K562 (cell line): Measurements from ENCODE around the gene SLTM. TPM values are rescaled to one million over a fixed set of nuclear protein-coding genes. Genes with fewer than 3 reads are reported as not detected.

Source experiments
- ARID3A ChIP-seq: IDR thresholded peaks from 2 replicates; pipeline ENCODE4 v1.6.1; 2012; ENCODE audit warnings: low read depth, low read length, improper control_type of control experiment, borderline replicate concordance
- BHLHE40 ChIP-seq: IDR thresholded peaks from 2 replicates; pipeline ENCODE4 v1.6.1; 2011; ENCODE audit warnings: low read length, improper control_type of control experiment
- KLF16 ChIP-seq: IDR thresholded peaks from 2 replicates; pipeline ENCODE4 v1.6.1; 2016; ENCODE audit warnings: antibody characterized with exemption
- NR2F6 ChIP-seq: fragments of 450-650 bp; formaldehyde crosslinking; IDR thresholded peaks from 2 replicates; pipeline ENCODE4 v1.4.0; 2020; ENCODE audit warnings: mild to moderate bottlenecking
- NRF1 ChIP-seq, 2 experiments: fragments of 450-650 bp; IDR thresholded peaks in 1 of 2; conservative IDR thresholded peaks in 1 of 2; 2 replicates each; pipeline ENCODE4 v1.6.1; 2014; ENCODE audit warnings: mild to moderate bottlenecking in 2 of 2
- PHTF2 ChIP-seq: fragments of 250-450 bp; sonication (Bioruptor Pico); IDR thresholded peaks from 2 replicates; pipeline ENCODE4 v1.5.0; 2021; ENCODE audit warnings: mild to moderate bottlenecking
- RBM15 ChIP-seq: fragments of 200-400 bp; formaldehyde crosslinking; IDR thresholded peaks from 2 replicates; pipeline ENCODE4 v1.6.1; 2018; ENCODE audit warnings: mild to moderate bottlenecking, low read length, moderate library complexity; ENCODE audit not compliant: insufficient read depth
- TEAD4 ChIP-seq, 2 experiments: sonication (generic) in 1 of 2; formaldehyde crosslinking in 1 of 2; IDR thresholded peaks; 2 replicates each; pipeline versions ENCODE4 v1.6.1 to v1.8.0; 2012 to 2022; ENCODE audit warnings: borderline replicate concordance in 1 of 2, inconsistent platforms in 1 of 2, low read length in 1 of 2, mild to moderate bottlenecking in 1 of 2, missing genetic modification reagents in 1 of 2
- TFAP4 ChIP-seq: sonication (generic); formaldehyde crosslinking; IDR thresholded peaks from 2 replicates; pipeline ENCODE4 v1.8.0; 2022; ENCODE audit warnings: missing genetic modification reagents, mild to moderate bottlenecking, moderate library complexity, borderline replicate concordance
- ZBED1 ChIP-seq: IDR thresholded peaks from 2 replicates; pipeline ENCODE4 v1.6.1; 2014
- ZNF592 ChIP-seq: fragments of 450-650 bp; IDR thresholded peaks from 2 replicates; pipeline ENCODE4 v1.6.1; 2017; ENCODE audit warnings: antibody characterized with exemption, mild to moderate bottlenecking
- ZNF609 ChIP-seq: sonication (generic); formaldehyde crosslinking; IDR thresholded peaks from 2 replicates; pipeline ENCODE4 v1.8.1; 2023; ENCODE audit warnings: missing genetic modification reagents, mild to moderate bottlenecking, borderline replicate concordance
- ZNF785 ChIP-seq: fragments of 250-450 bp; sonication (Bioruptor Pico); IDR thresholded peaks from 2 replicates; pipeline ENCODE4 v1.4.0; 2020; ENCODE audit warnings: mild to moderate bottlenecking
- polyA plus RNA-seq, 8 experiments: library from polyadenylated mRNA; depleted of rRNA in 4 of 8; stranded (reverse) in 5 of 8; unstranded in 3 of 8; fragments of >200 nt; fragmentation: Nextera tagmentation in 2 of 8; fragmentation: Illumina TruSeq in 1 of 8; extraction: Ambion mirVana in 2 of 8; extraction: Trizol in 1 of 8; gene quantifications; 2 replicates each; pipeline versions ENCODE4 v1.2.1 to v1.2.3, GENCODE V29; 2011 to 2014; ENCODE audit warnings: inconsistent platforms in 1 of 8, missing spikeins in 1 of 8
- total RNA-seq, 7 experiments: library from RNA; depleted of rRNA in 6 of 7; stranded (reverse); fragments of >200 nt in 6 of 7; fragmentation: Illumina TruSeq in 2 of 7; extraction: Trizol in 2 of 7; gene quantifications; 2 replicates each; pipeline versions ENCODE4 v1.2.1 to v1.2.3, GENCODE V29; 2011 to 2021; ENCODE audit warnings: low replicate concordance in 1 of 7

Gene SLTM
- total and polyA plus RNA-seq, 9 of the 15 experiments (the other 6 are each of a cell fraction or from before 2014, with no cell fraction given) = 39.5 to 163 (median 102) TPM

- TF ChIP-seq ZNF592 (peak; percentile 59; the same call in 1 of the 2 replicates), ZNF785 (CRISPR knock-in tag) (no peak), RBM15 (no peak), ARID3A (0 out of 2 replicates have a peak, but pooled peaks have one; percentile 18), NR2F6 (CRISPR knock-in tag) (no peak; the same call in 1 of the 2 replicates), TFAP4 (CRISPR knock-in tag) (0 out of 2 replicates have a peak, but pooled peaks have one; percentile 27), BHLHE40 (no peak), PHTF2 (CRISPR knock-in tag) (no peak), ZNF609 (CRISPR knock-in tag) (no peak), TEAD4 (IDR thresholded peaks at IDR 0.05; ENCODE audit: low read length) (peak; percentile 42), TEAD4 (CRISPR knock-in tag; IDR thresholded peaks at IDR 0.05; ENCODE audit: borderline replicate concordance) (no peak), NRF1 (conservative IDR thresholded peaks at IDR 0.05 in 1 of 2, IDR thresholded peaks at IDR 0.05 in 1 of 2) (peak; percentile 96 to 97), ZBED1 (0 out of 2 replicates have a peak, but pooled peaks have one; percentile 58), KLF16 (peak; percentile 51; the same call in 1 of the 2 replicates)
These were observed at the start of gene SLTM (continued) for GRCh38 chr15:58933281-58934113.
